Large intestine (tissue), 3 donors: ENCODE measurements around the gene PLA2G4B. TPM values are rescaled to one million over a fixed set of nuclear protein-coding genes. Genes with fewer than 3 reads are reported as not detected.

ENCODE experiments used
- DNase-seq, 2 donors: peaks; one replicate each; pipeline versions ENCODE4 v3.0.0 to v3.0.0-alpha.2; 2013
- H3K27ac ChIP-seq: one replicate; pipeline ENCODE4 v1.5.1; 2013; ENCODE audit warnings: low read length
- H3K27me3 ChIP-seq: 2 replicates; pipeline ENCODE4 v1.6.1; 2013; ENCODE audit warnings: low read length; ENCODE audit not compliant: control insufficient read depth, insufficient read depth
- H3K36me3 ChIP-seq: 2 replicates; pipeline ENCODE4 v1.6.1; 2013; ENCODE audit warnings: low read length; ENCODE audit not compliant: control insufficient read depth, insufficient read depth
- H3K4me1 ChIP-seq: one replicate; pipeline ENCODE4 v1.6.1; 2013; ENCODE audit warnings: low read length; ENCODE audit not compliant: control insufficient read depth, insufficient read depth
- H3K4me3 ChIP-seq: one replicate; pipeline ENCODE4 v1.5.1; 2013; ENCODE audit warnings: low read length
- H3K9me3 ChIP-seq: one replicate; pipeline ENCODE4 v1.6.1; 2013; ENCODE audit warnings: mild to moderate bottlenecking, low read depth, low read length, moderate library complexity; ENCODE audit not compliant: control insufficient read depth
- WGBS: methylation state at CpG from one replicate; pipeline ENCODE4 v1.1.5; 2013; ENCODE audit warnings: low lambda C conversion rate; ENCODE audit not compliant: insufficient coverage; 5-methylcytosine and 5-hydroxymethylcytosine counted together
- polyA plus RNA-seq: library from polyadenylated mRNA; unstranded; fragments of 120-200 nt; gene quantifications from one replicate; pipeline ENCODE4 v1.2.1, GENCODE V29; 2013

Gene PLA2G4B
- polyA plus RNA-seq, 1 donor: 10.4 TPM

GRCh38 chr15:41894791-41895463 lies 56.3 kb downstream of the PLA2G4B start:
- peaks cover 12% of the 10 kb centered on the region for H3K36me3 ChIP-seq
- peak in 1 of 2 donors; percentile 37 for DNase-seq
- H3K4me1 ChIP-seq: peaks cover 11% of the 10 kb centered on the region
- H3K4me3 ChIP-seq: no peak overlapping the region
- WGBS: 73% methylated on average over 2 of the region's 24 CpGs
- no peaks in the 10 kb centered on the region for H3K27me3 ChIP-seq
- peaks cover 3% of the 10 kb centered on the region for H3K9me3 ChIP-seq
- H3K27ac ChIP-seq: no peak overlapping the region

GRCh38 chr15:41895491-41895890 lies 56.8 kb downstream of the PLA2G4B start:
- H3K27me3 ChIP-seq: no peaks in the 10 kb centered on the region
- WGBS: no CpG with 5 or more reads among the region's 11 CpGs
- H3K27ac ChIP-seq: no peak overlapping the region
- H3K4me3 ChIP-seq: no peak overlapping the region
- peaks cover 3% of the 10 kb centered on the region for H3K9me3 ChIP-seq
- H3K4me1 ChIP-seq: peaks cover 11% of the 10 kb centered on the region
- peaks cover 18% of the 10 kb centered on the region for H3K36me3 ChIP-seq
- DNase-seq: no peak

GRCh38 chr15:41895957-41896356 lies 57.3 kb downstream of the PLA2G4B start:
- no peak for DNase-seq
- H3K27me3 ChIP-seq: no peaks in the 10 kb centered on the region
- 100% methylated on average over 1 of the region's 1 CpG for WGBS
- no peak overlapping the region for H3K4me3 ChIP-seq
- peaks cover 3% of the 10 kb centered on the region for H3K9me3 ChIP-seq
- no peak overlapping the region for H3K27ac ChIP-seq
- H3K4me1 ChIP-seq: peaks cover 11% of the 10 kb centered on the region
- peaks cover 22% of the 10 kb centered on the region for H3K36me3 ChIP-seq

GRCh38 chr15:41896566-41896965 lies 57.9 kb downstream of the PLA2G4B start:
- no peaks in the 10 kb centered on the region for H3K27me3 ChIP-seq
- H3K4me3 ChIP-seq: no peak overlapping the region
- peaks cover 3% of the 10 kb centered on the region for H3K9me3 ChIP-seq
- H3K4me1 ChIP-seq: peaks cover 11% of the 10 kb centered on the region
- no peak for DNase-seq
- peaks cover 25% of the 10 kb centered on the region for H3K36me3 ChIP-seq
- H3K27ac ChIP-seq: no peak overlapping the region
- 100% methylated on average over 1 of the region's 6 CpGs for WGBS

- H3K4me1 ChIP-seq: peaks cover 11% of the 10 kb centered on the region
- no peaks in the 10 kb centered on the region for H3K27me3 ChIP-seq
- WGBS: no CpG with 5 or more reads among the region's 8 CpGs
- no peak for DNase-seq
- peaks cover 26% of the 10 kb centered on the region for H3K36me3 ChIP-seq
- H3K9me3 ChIP-seq: peaks cover 3% of the 10 kb centered on the region
- no peak overlapping the region for H3K27ac ChIP-seq
- H3K4me3 ChIP-seq: no peak overlapping the region
Measured at GRCh38 chr15:41897363-41897799, 58.7 kb downstream of the PLA2G4B start.

Other genes starting within 250 kb of the PLA2G4B start
- 18.9 TPM for gene MGA, start 178.4 kb upstream of the PLA2G4B start, polyA plus RNA-seq
- gene MAPKBP1, start 64.4 kb upstream of the PLA2G4B start, polyA plus RNA-seq: 33.4 TPM
- 10.2 TPM for gene JMJD7, start 10.8 kb upstream of the PLA2G4B start, polyA plus RNA-seq
- gene SPTBN5, start 55.2 kb downstream of the PLA2G4B start, polyA plus RNA-seq: 1.7 TPM
- gene EHD4, start 133.7 kb downstream of the PLA2G4B start, polyA plus RNA-seq: 13.1 TPM
- gene PLA2G4E, start 182.2 kb downstream of the PLA2G4B start, polyA plus RNA-seq: 0.43 TPM